ENCODE results near the gene SGPP2.

GRCh38 chr2:222375798-222376197 lies 48.5 kb upstream of the SGPP2 start:
- TF ChIP-seq ZNF654 (tag by site-specific recombination; IDR thresholded peaks at IDR 0.05; ENCODE audit: low read depth), result no peak
- no peak for TF ChIP-seq CTCF (tag by site-specific recombination; IDR thresholded peaks at IDR 0.05)
- TF ChIP-seq, protein P1, sequence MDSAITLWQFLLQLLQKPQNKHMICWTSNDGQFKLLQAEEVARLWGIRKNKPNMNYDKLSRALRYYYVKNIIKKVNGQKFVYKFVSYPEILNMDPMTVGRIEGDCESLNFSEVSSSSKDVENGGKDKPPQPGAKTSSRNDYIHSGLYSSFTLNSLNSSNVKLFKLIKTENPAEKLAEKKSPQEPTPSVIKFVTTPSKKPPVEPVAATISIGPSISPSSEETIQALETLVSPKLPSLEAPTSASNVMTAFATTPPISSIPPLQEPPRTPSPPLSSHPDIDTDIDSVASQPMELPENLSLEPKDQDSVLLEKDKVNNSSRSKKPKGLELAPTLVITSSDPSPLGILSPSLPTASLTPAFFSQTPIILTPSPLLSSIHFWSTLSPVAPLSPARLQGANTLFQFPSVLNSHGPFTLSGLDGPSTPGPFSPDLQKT (IDR thresholded peaks at IDR 0.05; ENCODE audit: borderline replicate concordance, low read depth, low read length), result no peak
- TF ChIP-seq RBAK (tag by site-specific recombination; IDR thresholded peaks at IDR 0.05), result no peak
- TF ChIP-seq ZNF121 (tag by site-specific recombination; IDR thresholded peaks at IDR 0.05), result no peak
- no peak for TF ChIP-seq ZBTB21 (tag by site-specific recombination; IDR thresholded peaks at IDR 0.05)
- TF ChIP-seq ZNF138 (tag by site-specific recombination; IDR thresholded peaks at IDR 0.05; ENCODE audit: borderline replicate concordance), result no peak
